Endodermal cell (in vitro differentiated cells): Measurements from ENCODE around the gene PHF19. TPM values are rescaled to one million over a fixed set of nuclear protein-coding genes. Genes with fewer than 3 reads are reported as not detected.

Experiments used
- DNase-seq: peaks from one replicate; pipeline ENCODE4 v3.0.0-alpha.2; 2017
- H3K27ac ChIP-seq: 2 replicates; pipeline ENCODE4 v1.5.1; 2013; ENCODE audit warnings: mild to moderate bottlenecking, low read depth, low read length, moderate library complexity
- H3K27me3 ChIP-seq: 2 replicates; pipeline ENCODE4 v1.6.1; 2013; ENCODE audit warnings: mild to moderate bottlenecking, low read length, moderate library complexity; ENCODE audit not compliant: insufficient read depth, control insufficient read depth, poor library complexity, severe bottlenecking
- H3K36me3 ChIP-seq: 2 replicates; pipeline ENCODE4 v1.7.0; 2013; ENCODE audit warnings: mild to moderate bottlenecking, low read length, moderate library complexity; ENCODE audit not compliant: control insufficient read depth, insufficient read depth
- H3K4me1 ChIP-seq: one replicate; pipeline ENCODE4 v1.7.0; 2013; ENCODE audit warnings: low read length; ENCODE audit not compliant: control insufficient read depth, insufficient read depth
- H3K4me3 ChIP-seq: 2 replicates; pipeline ENCODE4 v1.5.1; 2013; ENCODE audit warnings: mild to moderate bottlenecking, low read length, moderate library complexity
- H3K9ac ChIP-seq: 2 replicates; pipeline ENCODE4 v1.6.1; 2013; ENCODE audit warnings: mild to moderate bottlenecking, low read length, moderate library complexity; ENCODE audit not compliant: poor library complexity, severe bottlenecking; ENCODE audit errors: extremely low read depth
- H3K9me3 ChIP-seq: 2 replicates; pipeline ENCODE4 v1.6.1; 2013; ENCODE audit warnings: mild to moderate bottlenecking, low read length, moderate library complexity; ENCODE audit not compliant: control insufficient read depth
- H3K27ac Mint-ChIP-seq: 2 replicates; pipeline ENCODE4 v1.8.0; 2020; ENCODE audit warnings: mixed read lengths
- H3K27me3 Mint-ChIP-seq: 2 replicates; pipeline ENCODE4 v1.8.0; 2021; ENCODE audit warnings: mild to moderate bottlenecking, mixed read lengths; ENCODE audit not compliant: insufficient read depth
- H3K36me3 Mint-ChIP-seq: 2 replicates; pipeline ENCODE4 v1.8.0; 2020; ENCODE audit warnings: low read depth, mixed read lengths
- H3K4me1 Mint-ChIP-seq: 2 replicates; pipeline ENCODE4 v1.8.0; 2020; ENCODE audit warnings: mixed read lengths
- H3K4me3 Mint-ChIP-seq: 2 replicates; pipeline ENCODE4 v1.8.0; 2020; ENCODE audit warnings: mild to moderate bottlenecking, moderate library complexity, mixed read lengths
- H3K9me3 Mint-ChIP-seq: 2 replicates; pipeline ENCODE4 v1.8.0; 2020; ENCODE audit warnings: mild to moderate bottlenecking, mixed read lengths
- CTCF ChIP-seq: fragments of 200-600 bp; sonication (generic); conservative IDR thresholded peaks from 2 replicates; pipeline ENCODE4 v1.5.0; 2021; ENCODE audit warnings: antibody characterized with exemption, mild to moderate bottlenecking
- WGBS, 2 experiments: methylation state at CpG; one replicate each; pipeline versions ENCODE4 v1.1.5 to v1.1.7; 2013; ENCODE audit warnings: missing lambda C conversion rate in 2 of 2, mixed read lengths in 1 of 2; ENCODE audit not compliant: insufficient coverage in 1 of 2, insufficient read length in 1 of 2; 5-methylcytosine and 5-hydroxymethylcytosine counted together
- total RNA-seq, 2 donors: library from RNA; stranded (reverse); fragmentation: NEBNext Ultra II Directional in 1 of 2; extraction: Animal tissue kit (Norgen Biotek cat#: 25700) in 1 of 2; gene quantifications; 2 replicates in 1 of 2; 3 replicates in 1 of 2; pipeline ENCODE4 v1.2.1, GENCODE V29; 2021

PHF19 gene
- total RNA-seq, 2 donors from 2014 or later, result 17.9 to 21.9 TPM

- no peak for DNase-seq
- Histone ChIP-seq H3K4me1 (peaks cover 8% of the 10 kb centered on the region), H3K27ac (no peak overlapping the region), H3K9me3 (no peaks in the 10 kb centered on the region), H3K27me3 (peaks cover 13% of the 10 kb centered on the region), H3K9ac (no peak overlapping the region), H3K36me3 (peaks cover 11% of the 10 kb centered on the region), H3K4me3 (peak overlapping the region; percentile 82)
- no peaks in the 10 kb centered on the region for H3K9me3 Mint-ChIP-seq
- peaks cover 35% of the 10 kb centered on the region for H3K4me1 Mint-ChIP-seq
- TF ChIP-seq CTCF, result no peak
- H3K36me3 Mint-ChIP-seq, result peaks cover 5% of the 10 kb centered on the region
- H3K4me3 Mint-ChIP-seq, result no peak overlapping the region
- peaks cover 29% of the 10 kb centered on the region for H3K27me3 Mint-ChIP-seq
- WGBS, 2 experiments, result 91 to 94% methylated on average over 4 of the region's 4 CpGs
- no peak overlapping the region for H3K27ac Mint-ChIP-seq
Observed at GRCh38 chr9:120875195-120875565, 1.8 kb downstream of the PHF19 start.

DNA sequence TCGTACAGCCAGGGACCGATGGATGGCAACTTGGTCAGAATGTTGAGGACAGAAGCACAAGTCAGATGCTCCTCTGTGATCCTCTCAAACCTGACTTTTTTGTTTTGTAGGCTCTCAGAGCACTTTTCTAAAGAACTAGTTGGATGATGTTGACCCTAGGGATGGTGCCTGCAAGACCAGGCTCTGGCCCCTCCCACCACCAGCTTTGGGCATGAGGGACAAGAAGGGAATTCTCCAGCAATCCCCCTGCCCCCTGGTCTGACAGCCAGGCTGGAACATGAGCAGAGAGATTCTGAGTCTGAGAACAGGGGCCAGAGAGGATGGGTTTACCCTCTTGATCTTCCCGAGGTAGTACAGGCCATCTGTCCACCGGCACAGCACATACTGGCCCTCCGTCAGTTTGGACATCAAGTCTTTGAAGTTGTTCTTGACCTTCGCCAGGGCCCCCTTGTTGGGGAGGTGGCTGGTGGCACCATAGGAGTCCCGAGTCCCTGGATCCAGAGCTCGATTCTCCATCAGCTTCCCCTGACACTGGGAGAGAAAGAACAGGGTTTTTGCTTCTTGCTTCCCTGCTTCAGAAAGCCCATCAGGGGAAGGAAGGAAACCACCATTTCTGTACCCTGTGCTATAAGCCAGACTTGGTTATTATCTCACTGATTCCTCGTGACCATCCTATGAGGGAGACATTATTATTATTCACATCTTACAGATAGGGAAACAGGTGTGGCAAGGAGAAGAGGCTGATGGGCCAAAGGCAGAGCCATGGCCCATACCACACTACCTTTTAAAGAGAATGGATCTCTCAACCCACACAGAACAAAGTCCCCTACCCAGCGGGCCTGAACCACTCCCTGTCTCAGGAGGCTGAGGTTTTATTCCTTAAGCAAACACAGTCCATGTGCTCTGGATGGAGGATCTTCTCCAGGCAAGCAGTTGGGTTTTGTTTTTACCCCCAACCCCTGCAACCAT is 2.5 kb downstream of the PHF19 start:
- 93 to 100% methylated on average over 3 to 9 of the region's 10 CpGs for WGBS, 2 experiments
- no peak overlapping the region for H3K27ac Mint-ChIP-seq
- Histone ChIP-seq H3K4me3 (no peak overlapping the region), H3K36me3 (peaks cover 11% of the 10 kb centered on the region), H3K9me3 (no peaks in the 10 kb centered on the region), H3K27me3 (peaks cover 13% of the 10 kb centered on the region), H3K27ac (no peak overlapping the region), H3K4me1 (peaks cover 8% of the 10 kb centered on the region), H3K9ac (no peak overlapping the region)
- peaks cover 5% of the 10 kb centered on the region for H3K36me3 Mint-ChIP-seq
- TF ChIP-seq CTCF, result no peak
- peaks cover 27% of the 10 kb centered on the region for H3K27me3 Mint-ChIP-seq
- H3K4me3 Mint-ChIP-seq, result no peak overlapping the region
- H3K4me1 Mint-ChIP-seq, result peaks cover 35% of the 10 kb centered on the region
- H3K9me3 Mint-ChIP-seq, result no peaks in the 10 kb centered on the region
- no peak for DNase-seq

DNA sequence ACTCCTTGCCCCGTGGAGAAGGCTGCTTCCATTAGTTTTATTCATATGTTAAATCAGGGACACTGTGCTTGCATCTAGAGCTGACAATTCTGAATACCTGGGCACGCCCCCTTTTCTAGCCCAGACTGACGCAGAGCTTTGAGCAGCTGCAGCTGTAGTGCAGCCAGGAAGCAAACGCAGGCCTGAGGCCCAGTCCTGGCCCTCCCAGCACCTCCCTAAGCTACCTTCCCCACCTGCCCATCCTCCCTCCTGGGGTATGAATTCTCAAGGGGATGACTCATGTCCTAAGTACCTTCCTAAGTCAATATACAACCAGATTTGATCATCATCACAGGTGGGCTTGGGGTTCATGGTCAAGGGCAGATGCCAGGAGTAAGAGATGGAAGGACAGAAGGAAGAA is 3.5 kb downstream of the PHF19 start:
- no peak for TF ChIP-seq CTCF
- DNase-seq, result peak; percentile 94
- peaks cover 35% of the 10 kb centered on the region for H3K4me1 Mint-ChIP-seq
- peak overlapping the region; percentile 16 for H3K27ac Mint-ChIP-seq
- no peaks in the 10 kb centered on the region for H3K9me3 Mint-ChIP-seq
- peaks cover 5% of the 10 kb centered on the region for H3K36me3 Mint-ChIP-seq
- H3K4me3 Mint-ChIP-seq, result no peak overlapping the region
- Histone ChIP-seq H3K9ac (no peak overlapping the region), H3K27ac (no peak overlapping the region), H3K36me3 (peaks cover 11% of the 10 kb centered on the region), H3K9me3 (no peaks in the 10 kb centered on the region), H3K4me1 (peaks cover 8% of the 10 kb centered on the region), H3K4me3 (no peak overlapping the region), H3K27me3 (peaks cover 11% of the 10 kb centered on the region)
- WGBS, 2 experiments, result 45 to 56% methylated on average over 3 to 4 of the region's 4 CpGs
- peaks cover 20% of the 10 kb centered on the region for H3K27me3 Mint-ChIP-seq
